Neural progenitor cell (in vitro differentiated cells): ENCODE data around the gene DBP.

Experiments used
- CTCF ChIP-seq: fragments of 200-600 bp; sonication (generic); IDR thresholded peaks from 2 replicates; pipeline ENCODE4 v1.5.1; 2017; ENCODE audit warnings: antibody characterized with exemption, mild to moderate bottlenecking
- EZH2 ChIP-seq: fragments of 200-600 bp; sonication (generic); IDR thresholded peaks from 2 replicates; pipeline ENCODE4 v1.6.1; 2017; ENCODE audit warnings: antibody characterized with exemption, mild to moderate bottlenecking, moderate library complexity
- EZH2phosphoT487 ChIP-seq: fragments of 200-600 bp; sonication (generic); IDR thresholded peaks from 2 replicates; pipeline ENCODE4 v1.6.1; 2017; ENCODE audit warnings: antibody characterized with exemption

DNA sequence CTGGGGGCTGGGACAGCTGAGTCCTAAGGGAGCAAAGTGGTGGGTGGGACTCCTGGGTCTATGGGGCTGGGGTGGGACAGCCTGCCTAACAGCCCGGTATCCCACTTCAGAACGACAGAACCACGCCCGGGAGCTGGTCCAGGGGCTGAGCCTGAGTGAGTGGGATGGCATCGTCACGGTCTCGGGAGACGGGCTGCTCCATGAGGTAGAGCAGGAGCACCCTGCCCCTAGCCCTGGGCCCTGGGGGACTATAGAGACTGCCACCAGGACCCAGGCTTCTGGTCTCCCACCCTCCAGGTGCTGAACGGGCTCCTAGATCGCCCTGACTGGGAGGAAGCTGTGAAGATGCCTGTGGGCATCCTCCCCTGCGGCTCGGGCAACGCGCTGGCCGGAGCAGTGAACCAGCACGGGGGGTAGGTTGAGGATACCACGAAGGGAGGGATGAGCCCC, 9.3 kb downstream of the DBP start:
- TF ChIP-seq CTCF = no peak
- no peak for TF ChIP-seq EZH2phosphoT487
- no peak for TF ChIP-seq EZH2
